OCI-M1 (cell line): Measurements from ENCODE around the gene P2RY11.

ENCODE experiments used
- DNase-seq: peaks from one replicate; lab custom pipeline; 2025; lab: John Stamatoyannopoulos, UW

Gene P2RY11

DNA sequence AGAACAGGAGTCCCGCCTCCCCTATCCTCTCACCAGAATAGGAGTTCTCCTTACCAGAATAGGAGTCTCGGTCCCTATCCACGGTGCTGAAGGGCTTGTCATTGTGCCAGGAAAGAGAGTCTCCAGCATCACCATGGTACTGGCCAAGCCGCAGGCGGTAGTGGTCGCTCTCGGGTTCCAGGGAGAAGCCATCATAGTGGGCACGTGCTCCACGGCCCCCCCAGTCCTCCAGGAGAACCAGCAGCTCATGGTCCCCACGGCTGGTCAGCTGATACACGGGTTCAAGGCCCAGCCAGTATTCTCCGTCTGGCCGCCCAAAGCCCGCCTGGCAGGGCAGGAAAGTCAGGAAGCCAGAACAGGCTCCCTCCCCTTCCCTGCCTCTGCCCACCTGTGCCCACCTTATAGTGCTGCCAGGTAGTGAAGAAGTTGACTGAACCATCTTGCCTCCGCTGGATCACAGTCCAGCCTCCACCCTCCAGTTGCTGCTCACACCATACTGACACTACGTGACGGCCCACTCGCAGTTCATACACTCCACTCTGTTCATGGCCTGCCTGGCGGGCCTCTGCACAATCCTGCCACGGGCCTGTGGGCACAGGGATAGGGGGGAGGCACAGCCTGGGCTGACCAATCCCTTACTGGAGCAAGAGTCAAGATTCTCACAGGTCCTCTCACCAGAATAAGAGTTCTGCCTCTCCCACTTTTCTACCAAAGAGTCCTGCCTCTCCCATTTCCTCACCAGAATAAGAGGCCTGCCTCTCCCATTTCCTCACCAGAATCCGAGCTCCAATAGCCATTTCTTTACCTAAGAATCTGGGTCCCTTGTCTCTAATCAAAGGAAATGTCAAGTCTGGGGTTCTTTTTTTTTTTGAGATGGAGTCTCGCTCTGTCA lies 18.0 kb upstream of the P2RY11 start:
- DNase-seq: no peak

DNA sequence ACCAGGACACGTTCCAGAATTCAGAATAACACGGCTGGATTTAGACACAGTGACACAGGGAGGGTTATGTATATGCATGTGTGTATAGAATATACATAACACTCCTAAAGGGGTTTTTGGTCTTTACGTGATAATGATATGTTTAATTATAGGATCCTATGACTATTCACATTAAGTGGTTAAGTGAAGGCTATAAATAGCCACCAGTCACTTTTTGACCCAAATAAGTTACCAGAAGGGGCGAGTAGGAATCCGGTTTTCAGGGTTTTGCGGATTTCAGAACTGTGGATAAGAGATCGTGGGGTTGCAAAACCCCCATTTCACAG lies 15.9 kb upstream of the P2RY11 start:
- no peak for DNase-seq

DNA sequence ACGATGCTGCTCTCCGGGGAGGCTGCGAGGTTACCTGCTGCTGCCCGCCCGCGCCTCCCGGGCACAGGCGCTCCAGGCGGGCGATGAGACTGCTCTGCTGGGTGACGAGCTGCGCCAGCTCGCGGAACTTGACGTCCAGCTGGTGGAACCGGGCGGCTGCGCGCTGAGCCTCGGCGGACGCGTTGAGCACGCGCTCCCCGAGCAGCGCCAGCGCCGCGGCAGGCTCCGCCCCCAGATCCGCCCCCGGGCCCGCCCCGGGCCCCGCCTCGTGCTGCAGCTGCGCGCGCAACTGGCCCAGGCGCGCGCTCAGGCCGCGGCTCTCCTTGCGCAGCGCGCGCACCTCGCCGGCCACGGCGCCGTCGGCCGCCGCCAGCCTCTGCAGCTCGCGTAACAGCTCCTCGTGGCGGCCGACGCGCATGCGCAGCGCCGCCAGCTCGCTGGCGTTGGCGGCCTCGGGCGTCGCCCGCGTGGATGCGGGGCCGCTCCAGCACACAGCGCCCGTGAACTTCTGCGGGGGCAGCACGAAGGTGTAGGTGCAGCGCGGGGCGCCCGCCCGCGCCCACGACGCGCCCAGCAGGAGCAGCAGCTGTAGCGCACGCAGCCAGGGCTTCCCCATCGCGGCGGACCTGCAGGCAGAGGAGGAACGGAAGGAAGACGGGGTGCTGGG lies 15.4 kb upstream of the P2RY11 start:
- DNase-seq: peak; percentile 89

DNA sequence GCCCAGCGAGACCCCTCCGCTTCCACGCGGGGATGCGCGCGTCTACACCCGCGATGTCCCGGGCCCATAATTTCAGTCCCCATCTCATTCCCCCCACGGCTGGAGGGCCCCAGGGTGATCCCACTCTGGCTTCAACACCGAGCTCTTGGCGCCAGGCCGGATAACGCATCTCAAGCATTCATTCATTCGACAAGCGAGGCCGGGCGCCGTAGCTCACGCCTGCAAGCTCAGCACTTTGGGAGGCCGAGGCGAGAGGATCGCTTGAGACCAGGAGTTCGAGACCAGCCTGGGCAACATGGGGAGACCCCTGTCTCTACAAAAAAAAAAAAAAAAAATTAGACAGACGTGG lies 14.9 kb upstream of the P2RY11 start:
- DNase-seq: no peak

DNA sequence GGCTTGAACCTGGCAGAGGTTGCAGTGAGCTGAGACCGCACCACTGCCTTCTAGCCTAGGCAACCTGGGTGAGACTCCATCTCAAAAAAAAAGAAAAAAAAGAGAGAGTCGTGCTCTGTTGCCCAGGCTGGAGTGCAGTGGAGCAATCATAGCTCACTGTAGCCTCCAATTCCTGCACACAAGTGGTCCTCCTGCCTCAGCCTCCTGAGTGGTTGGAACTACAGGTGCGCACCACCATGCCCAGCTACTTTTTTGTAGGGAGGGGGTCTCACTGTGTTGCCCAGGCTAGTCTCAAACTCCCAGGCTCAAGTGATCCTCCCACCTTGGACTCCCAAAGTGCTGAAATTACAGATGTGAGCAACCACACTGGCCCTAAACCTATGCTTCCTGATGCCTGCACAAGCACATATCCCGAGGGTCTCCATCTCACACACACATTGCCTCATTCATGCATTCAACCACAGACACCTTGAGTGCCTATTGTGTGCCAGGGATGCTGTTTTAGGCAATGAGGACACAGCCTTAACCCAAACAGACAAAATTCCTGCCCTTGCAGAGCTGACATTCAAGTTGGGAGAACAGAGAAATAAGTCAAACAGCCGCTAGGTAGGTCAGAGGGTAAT lies 11.2 kb upstream of the P2RY11 start:
- no peak for DNase-seq

DNA sequence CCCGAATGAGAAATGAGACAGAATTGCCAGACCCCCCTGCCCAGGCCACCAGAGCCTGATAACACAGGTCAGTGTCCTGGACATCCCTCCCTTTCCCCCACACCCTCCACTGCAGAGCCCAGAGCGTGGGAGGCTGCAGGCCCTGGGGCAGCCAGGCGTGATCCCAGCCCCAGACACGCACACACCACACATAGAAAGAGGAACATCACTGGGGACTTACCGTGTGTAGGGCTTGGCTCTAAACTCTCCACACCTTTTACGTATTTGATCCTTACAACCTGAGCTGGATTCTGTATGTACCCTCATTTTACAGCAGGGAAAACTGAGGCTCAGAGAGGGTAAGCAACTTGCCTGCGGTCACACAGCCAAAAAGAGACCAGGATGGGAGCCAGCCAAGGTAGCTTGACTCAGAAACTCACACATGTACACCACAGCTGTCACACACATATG lies 8.7 kb upstream of the P2RY11 start:
- peak; percentile 80 for DNase-seq

DNA sequence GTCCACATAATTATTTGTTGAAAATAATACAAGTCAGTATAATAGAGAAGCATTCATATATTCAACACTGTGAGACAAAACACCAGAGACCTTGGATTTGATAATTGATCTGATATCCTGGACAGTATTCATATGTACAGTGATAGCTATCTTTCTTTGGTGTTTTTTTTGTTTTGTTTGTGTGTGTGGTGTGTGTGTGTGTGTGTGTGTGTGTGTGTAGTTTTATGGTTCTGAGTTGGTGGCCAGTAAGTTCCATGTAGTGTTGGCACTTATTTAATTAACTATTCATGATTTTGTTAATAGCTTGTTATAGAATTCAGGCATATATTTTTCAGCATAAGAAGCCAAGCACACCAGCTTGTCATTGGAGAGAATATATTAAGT lies 7.4 kb upstream of the P2RY11 start:
- DNase-seq: peak; percentile 81

DNA sequence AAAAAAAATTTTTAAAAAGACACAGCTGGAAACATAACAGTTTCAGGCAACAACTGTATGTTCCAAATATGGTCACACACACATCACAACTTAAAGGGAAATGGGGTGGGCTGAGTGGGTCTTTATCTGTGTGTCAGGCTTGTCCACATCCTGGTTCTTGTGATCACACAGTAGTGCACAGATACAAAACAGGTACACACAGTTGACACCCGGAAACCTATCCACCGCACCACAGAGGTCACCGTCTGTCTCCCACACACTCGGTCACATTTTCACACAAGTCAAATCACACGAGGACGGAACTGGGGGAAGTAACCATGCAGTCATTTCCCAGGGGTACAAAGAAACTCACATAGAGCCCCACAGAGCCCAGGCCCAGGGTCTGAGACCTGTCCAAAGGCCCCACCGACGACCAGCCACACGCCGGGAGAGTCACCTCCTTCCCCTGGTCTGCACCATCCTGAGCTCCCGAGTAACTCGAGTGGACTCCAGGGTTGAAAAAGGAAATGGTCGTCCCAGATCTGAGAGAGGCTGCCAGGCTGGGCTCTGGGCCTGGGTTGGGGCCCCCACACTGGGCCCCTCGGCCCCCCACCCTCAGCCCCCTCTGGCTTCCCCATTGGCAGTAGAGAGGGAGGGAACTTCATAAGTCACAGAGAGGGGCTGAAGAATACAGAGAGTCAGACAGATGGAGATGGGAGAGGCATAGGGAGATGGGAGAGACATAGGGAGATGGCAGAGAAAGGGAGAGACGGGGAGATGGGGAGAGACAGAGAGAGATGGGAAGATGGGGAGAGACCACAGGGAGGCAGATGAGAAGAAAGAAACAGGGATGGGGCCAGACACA lies 6.6 kb upstream of the P2RY11 start:
- peak; percentile 85 for DNase-seq

DNA sequence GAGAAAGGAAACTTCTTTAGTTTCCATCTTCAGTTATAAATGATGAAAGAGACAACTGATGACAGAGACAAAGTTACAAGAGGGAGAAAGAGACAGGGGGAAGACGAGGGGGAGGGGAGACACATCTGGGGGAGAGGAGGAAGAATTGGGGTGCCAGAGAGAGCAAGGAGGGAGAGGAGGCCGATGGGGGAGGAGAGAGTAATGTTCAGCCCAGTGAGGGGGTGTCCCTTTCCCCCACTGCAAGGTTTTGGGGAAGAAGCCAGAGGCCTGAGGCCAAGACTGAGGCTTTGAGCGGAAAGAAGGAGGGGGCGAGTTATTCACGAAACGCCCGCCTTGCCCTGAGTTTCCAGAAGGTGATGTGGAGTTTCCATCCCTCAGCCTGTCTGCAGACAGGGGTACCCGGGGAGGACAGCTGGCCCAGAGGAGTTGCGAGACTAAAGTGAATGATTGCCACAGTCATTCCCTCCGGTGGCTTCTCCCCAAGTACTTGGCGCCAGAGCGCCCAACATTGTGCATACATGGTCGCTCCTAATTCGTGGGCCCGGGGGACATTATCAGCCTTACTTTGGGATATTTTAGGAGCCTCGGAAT lies 5.9 kb upstream of the P2RY11 start:
- DNase-seq: peak; percentile 74

DNA sequence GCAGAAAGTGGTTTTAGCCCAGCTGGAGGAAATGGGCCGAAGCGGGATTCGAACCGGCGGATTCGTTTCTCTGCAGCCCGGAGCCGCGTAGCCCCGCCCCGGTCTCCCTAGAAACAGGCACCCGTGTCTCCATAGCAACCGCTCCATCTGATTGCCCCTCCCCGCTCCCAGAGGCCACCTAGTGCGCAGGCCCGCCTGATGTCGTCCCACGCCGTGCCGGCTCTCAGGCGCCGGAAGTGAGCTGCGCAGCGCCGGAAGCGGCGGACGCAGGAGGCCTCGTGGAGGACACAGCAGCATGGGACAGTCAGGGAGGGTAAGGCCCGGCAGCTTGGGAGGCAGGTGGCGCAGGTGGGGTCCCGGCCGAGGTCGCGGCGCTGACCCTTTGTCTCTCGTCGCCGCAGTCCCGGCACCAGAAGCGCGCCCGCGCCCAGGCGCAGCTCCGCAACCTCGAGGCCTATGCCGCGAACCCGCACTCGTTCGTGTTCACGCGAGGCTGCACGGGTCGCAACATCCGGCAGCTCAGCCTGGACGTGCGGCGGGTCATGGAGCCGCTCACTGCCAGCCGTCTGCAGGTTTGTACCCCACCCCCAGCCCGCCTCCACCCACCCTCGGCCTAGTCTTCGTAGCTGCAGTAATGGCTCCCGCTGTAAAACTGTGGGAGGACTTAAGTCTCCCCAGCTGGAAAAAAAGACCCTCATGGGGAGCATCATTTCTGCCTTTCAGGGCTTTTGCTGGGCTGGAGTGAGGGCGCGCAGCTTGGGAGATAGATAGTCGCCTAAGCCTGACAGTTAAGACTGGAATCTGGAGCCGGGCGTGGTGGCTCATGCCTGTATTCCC lies 5.2 kb upstream of the P2RY11 start, which contains the start of gene PPAN:
PPAN (plus strand) TSS at position 263 of the 837 bp plus-strand sequence; CDS start at position 296, 33 bp downstream.
- peak; percentile 100 for DNase-seq

DNA sequence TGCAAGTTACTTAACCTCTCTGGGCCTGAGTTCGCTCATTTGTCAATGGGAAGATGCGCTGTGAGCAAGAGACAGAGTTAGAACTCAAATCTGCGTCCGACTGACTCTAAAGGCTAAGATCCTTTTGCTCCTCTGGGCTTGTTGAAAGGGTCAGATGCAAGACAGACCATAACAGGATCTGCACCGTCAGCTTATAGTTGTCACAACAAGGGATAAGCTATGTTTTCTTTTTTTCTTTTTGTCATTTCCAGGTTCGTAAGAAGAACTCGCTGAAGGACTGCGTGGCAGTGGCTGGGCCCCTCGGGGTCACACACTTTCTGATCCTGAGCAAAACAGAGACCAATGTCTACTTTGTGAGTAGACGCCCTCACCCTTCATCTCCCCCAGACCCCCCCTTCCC lies 4.2 kb upstream of the P2RY11 start:
- no peak for DNase-seq

DNA sequence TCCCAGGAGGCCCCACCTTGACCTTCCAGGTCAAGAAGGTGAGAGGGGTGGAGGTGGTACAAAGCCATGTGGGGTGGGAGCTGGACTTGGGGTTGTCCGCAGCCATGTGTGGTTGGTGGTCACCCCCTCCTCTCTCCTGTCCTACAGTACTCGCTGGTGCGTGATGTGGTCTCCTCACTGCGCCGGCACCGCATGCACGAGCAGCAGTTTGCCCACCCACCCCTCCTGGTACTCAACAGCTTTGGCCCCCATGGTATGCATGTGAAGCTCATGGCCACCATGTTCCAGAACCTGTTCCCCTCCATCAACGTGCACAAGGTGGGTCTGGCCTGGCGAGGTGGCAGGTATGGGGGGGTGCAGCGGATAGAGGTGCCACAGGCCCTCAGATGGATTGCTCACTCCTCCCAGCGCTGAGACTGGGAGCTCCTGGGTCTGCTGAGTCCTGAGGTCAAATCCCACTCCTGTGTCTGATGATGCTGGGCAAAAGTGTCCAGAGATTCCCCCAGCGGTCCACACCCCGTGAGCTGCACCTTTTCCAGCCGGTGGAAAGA lies 3.6 kb upstream of the P2RY11 start:
- DNase-seq: no peak

DNA sequence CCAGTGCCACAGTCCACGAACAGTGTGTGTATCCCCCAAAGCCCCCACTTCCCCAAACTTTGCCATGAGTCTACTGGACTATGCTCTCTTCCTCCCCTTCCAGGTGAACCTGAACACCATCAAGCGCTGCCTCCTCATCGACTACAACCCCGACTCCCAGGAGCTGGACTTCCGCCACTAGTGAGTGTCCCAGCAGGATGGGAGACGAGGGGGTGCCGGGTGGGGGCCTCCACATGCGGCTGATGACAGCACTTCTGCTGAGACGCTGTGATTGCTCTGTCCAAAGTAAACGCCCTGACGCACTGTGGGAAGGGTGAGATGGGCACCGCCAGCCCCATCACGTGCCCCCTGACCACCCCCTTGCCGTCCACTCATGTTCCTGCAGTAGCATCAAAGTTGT lies 2.0 kb upstream of the P2RY11 start:
- DNase-seq: no peak

DNA sequence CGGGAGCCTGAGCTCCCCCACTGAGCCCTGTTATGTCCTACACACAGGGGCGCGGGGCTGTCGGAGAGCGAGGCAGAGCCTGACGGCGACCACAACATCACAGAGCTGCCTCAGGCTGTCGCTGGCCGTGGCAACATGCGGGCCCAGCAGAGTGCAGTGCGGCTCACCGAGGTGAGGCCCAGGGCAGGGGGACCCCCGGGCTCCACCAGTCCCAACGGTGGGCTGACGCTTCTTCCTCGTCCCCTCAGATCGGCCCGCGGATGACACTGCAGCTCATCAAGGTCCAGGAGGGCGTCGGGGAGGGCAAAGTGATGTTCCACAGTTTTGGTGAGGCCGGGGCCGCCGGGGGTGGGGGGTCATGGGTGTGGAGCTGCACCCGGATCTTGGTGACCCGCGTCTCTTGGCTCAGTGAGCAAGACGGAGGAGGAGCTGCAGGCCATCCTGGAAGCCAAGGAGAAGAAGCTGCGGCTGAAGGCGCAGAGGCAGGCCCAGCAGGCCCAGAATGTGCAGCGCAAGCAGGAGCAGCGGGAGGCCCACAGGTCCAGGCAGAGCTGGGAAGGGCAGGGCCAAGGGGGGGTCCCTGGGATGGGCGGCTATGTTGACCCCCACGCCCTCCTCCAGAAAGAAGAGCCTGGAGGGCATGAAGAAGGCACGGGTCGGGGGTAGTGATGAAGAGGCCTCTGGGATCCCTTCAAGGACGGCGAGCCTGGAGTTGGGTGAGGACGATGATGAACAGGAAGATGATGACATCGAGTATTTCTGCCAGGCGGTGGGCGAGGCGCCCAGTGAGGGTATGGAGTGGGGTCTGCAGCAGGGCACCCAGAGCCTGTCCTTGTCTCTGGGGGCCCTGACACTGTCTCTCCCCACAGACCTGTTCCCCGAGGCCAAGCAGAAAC lies 1.2 kb upstream of the P2RY11 start:
- no peak for DNase-seq

DNA sequence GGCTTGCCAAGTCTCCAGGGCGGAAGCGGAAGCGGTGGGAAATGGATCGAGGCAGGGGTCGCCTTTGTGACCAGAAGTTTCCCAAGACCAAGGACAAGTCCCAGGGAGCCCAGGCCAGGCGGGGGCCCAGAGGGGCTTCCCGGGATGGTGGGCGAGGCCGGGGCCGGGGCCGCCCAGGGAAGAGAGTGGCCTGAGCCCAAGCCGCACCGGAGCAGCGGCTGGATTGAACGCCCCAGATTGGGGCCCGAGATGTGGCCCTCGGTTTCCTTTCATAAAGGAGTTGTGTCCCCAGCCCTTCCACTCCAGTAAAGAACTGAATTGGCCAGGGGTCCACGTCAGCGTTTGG lies 548 bp upstream of the P2RY11 start:
- DNase-seq: no peak

DNA sequence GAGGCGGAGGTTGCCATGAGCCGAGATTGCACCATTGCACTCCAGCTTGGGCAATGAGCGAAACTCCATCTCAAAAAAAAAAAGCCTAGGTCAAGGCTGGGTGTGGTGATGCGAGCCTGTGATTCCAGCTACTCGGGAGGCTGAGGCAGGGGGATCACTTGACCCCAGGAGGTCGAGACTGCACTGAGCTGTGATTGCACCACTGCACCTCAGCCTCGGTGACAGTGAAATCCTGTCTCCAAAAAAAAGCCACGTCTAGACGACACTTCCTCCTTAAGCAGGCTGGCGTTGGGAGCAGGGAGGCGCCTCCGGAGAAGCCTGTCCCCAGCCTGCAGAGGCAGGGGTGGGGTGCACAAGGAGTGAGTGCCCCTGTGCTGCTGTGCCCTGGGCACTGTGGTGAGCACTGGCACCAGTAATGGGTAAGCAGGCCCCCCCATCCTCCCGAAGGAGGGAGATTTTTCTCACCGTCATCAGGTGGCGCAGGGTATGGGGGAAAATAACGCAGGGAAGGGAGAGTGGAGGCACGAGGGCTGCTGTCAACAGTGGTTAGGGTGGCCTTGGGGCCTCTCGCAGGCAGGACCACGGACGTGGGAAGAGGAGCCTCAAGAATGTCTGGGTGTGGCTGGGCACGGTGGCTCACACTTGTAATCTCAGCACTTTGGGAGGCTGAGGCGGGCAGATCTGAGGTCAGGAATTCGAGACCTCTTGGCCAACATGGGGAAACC lies 706 bp downstream of the P2RY11 start:
- DNase-seq: no peak

DNA sequence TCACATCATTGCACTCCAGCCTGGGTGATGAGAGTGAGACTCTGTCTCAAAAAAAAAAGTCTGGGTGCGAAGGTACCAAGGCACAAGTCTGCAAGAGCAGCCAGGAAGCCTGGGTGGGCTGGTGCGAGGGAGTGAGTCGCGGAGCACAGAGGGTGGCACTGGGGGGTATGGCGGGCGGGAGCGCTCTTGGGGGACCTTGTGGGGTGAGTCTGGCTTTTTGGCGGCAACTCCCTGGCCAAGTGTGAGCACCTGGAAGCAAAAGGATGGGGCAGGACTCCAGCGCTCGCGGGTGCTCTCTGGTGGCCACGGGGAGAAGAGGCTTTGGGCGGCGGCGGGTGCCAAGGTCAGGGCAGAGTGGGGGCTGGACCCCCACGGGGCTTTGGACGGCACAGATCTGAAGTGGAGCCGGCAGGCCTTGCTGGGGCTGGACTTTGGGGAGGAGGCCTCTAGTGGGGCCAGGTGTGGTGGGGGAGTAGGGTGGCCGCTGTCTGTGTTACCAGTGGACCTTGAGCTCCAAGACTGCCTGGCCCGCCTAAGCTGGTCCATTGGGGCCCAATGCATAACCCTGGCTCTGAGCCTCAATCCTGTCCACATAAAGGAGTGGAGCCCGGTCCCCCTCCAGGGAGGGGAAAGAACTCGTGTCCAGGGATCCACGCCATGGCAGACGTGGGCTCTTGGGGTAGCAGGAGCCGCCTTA lies 1.6 kb downstream of the P2RY11 start:
- peak; percentile 67 for DNase-seq

DNA sequence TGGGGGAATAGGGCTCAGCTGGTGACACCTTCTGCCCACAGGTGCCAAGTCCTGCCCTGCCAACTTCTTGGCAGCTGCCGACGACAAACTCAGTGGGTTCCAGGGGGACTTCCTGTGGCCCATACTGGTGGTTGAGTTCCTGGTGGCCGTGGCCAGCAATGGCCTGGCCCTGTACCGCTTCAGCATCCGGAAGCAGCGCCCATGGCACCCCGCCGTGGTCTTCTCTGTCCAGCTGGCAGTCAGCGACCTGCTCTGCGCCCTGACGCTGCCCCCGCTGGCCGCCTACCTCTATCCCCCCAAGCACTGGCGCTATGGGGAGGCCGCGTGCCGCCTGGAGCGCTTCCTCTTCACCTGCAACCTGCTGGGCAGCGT lies 2.1 kb downstream of the P2RY11 start:
- no peak for DNase-seq
